ENCODE data around the gene DOC2A. TPM values are rescaled to one million over a fixed set of nuclear protein-coding genes. Genes with fewer than 3 reads are reported as not detected.

The DOC2A gene
- total and polyA plus RNA-seq, 12 donors: 0.35 to 33.0 (median 3.0) TPM; not detected in 1

DNA sequence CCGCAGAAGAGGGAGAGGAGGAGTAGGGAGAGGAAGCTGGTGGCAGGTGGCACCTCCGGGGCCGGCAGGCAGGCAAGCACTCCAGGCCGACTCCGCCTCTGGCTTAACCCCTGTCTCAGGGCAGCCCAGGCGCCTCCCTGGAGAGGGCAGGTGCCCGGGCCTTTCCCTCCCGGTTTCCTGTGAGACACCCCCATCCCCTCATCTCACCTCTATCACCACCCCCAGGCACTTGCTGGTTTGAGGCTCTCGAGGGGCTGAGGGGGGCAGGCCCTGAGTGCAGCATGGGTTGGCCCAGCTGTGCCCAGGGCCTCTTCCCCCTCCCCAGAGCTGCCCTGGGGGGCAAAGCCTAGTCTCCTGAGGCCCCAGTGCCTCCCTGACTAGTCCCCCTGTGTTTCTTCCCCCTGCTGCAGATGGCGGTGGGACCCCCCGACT, 6.0 kb downstream of the DOC2A start:
- 43 to 66% (median 49%) methylated on average over 5 to 11 of the region's 11 CpGs for WGBS, 4 donors
- DNase-seq: no peak
- Histone ChIP-seq H3K4me1 (replicated peaks in 1 of 2) (no peaks in the 10 kb centered on the region), H3K4me3 (no peak overlapping the region), H3K27me3 (peaks cover 3% of the 10 kb centered on the region), H3K9me3 (replicated peaks in 1 of 3) (no peaks in the 10 kb centered on the region), H3K36me3 (replicated peaks in 1 of 2) (peaks cover 0 to 5% of the 10 kb centered on the region in 2 donors), H3K27ac (no peak overlapping the region)
- intact Hi-C loops (cut with DNase I): loop anchor here in 1 of 2 donors (5.0 kb wide), 1 partner anchor 133 kb away; no protein-coding TSS in a partner anchor
- TF ChIP-seq POLR2A (IDR thresholded peaks at IDR 0.05): no peak

DNA sequence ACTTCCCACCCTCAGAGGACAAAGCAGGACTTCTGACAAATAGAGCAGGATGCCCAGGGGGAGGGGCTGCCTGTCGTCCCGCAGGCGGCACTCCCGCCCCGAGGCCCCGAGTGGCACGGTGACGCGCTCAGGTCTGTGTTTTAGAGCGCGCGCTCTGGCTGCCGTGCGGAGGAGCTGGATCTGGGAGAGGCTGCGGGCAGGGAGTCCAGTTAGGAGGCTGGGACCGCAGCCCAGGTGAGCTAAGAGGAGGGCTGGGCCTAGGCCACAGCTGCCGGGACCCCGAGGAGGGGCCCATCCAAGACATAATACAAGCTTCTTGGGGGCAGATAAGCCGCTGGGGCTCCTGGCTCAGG, 6.4 kb downstream of the DOC2A start:
- Histone ChIP-seq H3K9me3 (replicated peaks in 1 of 3) (no peaks in the 10 kb centered on the region), H3K36me3 (replicated peaks in 1 of 2) (peaks cover 0 to 5% of the 10 kb centered on the region in 2 donors), H3K27ac (no peak overlapping the region), H3K4me3 (no peak overlapping the region), H3K4me1 (replicated peaks in 1 of 2) (no peaks in the 10 kb centered on the region), H3K27me3 (no peaks in the 10 kb centered on the region)
- intact Hi-C loops (cut with DNase I): loop anchor here in 1 of 2 donors (5.0 kb wide), 1 partner anchor 132 kb away; no protein-coding TSS in a partner anchor
- 71 to 84% (median 77%) methylated on average over 6 to 19 of the region's 19 CpGs for WGBS, 4 donors
- TF ChIP-seq CTCF (IDR thresholded peaks at IDR 0.05) (no peak), POLR2A (IDR thresholded peaks at IDR 0.05) (no peak)
- no peak for DNase-seq

DNA sequence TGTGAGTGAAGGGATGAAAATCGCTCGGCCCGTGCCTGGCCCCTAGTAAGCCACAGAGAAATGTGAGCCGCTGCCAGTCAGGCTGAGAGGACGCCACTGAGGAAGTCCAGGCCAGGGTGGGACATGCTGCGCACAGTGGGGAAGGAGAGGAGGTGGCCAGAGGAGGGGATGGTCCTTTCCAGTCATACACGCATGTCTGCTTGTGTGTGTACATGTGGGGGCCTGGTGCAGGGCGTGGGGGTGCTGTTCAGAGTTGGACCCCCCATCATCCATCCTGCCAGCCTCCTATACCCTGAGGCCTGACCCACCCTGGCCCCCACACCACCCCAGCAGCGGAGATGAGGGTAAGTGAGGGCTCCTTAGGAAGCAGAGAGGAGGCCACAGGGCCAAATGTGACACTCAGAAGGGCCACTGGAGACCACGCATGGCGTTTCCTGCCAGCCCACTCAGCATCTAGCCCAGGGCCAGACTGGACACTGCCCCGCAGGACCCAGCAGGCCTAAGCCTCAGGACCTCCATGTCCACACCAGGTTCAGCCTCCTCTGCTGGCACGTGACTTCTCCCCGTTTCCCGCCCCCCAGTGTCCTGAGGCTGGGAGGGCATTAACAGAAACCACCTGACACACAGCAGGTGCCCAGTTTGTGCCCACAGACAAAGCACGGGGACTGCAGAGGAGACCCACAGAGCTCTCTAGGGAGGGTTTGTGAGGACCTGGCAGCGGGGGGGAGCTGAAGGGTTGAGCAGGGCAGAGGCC, 7.0 kb downstream of the DOC2A start:
- DNase-seq: no peak
- Histone ChIP-seq H3K36me3 (replicated peaks in 1 of 2) (peaks cover 0 to 5% of the 10 kb centered on the region in 2 donors), H3K4me3 (no peak overlapping the region), H3K9me3 (replicated peaks in 1 of 3) (no peaks in the 10 kb centered on the region), H3K27ac (no peak overlapping the region), H3K4me1 (replicated peaks in 1 of 2) (no peaks in the 10 kb centered on the region), H3K27me3 (no peaks in the 10 kb centered on the region)
- 77 to 91% (median 88%) methylated on average over 13 to 17 of the region's 17 CpGs for WGBS, 4 donors
- TF ChIP-seq CTCF (IDR thresholded peaks at IDR 0.05) (no peak), POLR2A (IDR thresholded peaks at IDR 0.05) (no peak)
- intact Hi-C loops (cut with DNase I): loop anchor here in 1 of 2 donors (5.0 kb wide), 1 partner anchor 132 kb away; no protein-coding TSS in a partner anchor

GRCh38 chr16:30002614-30003346, 8.0 kb downstream of the DOC2A start:
- intact Hi-C loops (cut with DNase I): loop anchor here in 1 of 2 donors (5.0 kb wide), 1 partner anchor 130 kb away; no protein-coding TSS in a partner anchor
- TF ChIP-seq CTCF (IDR thresholded peaks at IDR 0.05) (no peak), POLR2A (IDR thresholded peaks at IDR 0.05) (no peak)
- H3K4me3 ChIP-seq: no peak overlapping the region
- no peaks in the 10 kb centered on the region for H3K27me3 ChIP-seq
- no peak for DNase-seq
- 82 to 86% (median 84%) methylated on average over 19 of the region's 19 CpGs for WGBS, 4 donors
- H3K36me3 ChIP-seq (replicated peaks in 1 of 2): peaks cover 0 to 5% of the 10 kb centered on the region in 2 donors
- no peak overlapping the region for H3K27ac ChIP-seq
- no peaks in the 10 kb centered on the region for H3K4me1 ChIP-seq (replicated peaks in 1 of 2)
- H3K9me3 ChIP-seq (replicated peaks in 1 of 3): no peaks in the 10 kb centered on the region

Data from adrenal gland (tissue), 12 donors.